C1 segment of cervical spinal cord (tissue), 14 donors: ENCODE results near the gene STK39.
A peak's percentile ranks its signal among the peaks of the same experiment; 100 is the strongest.

Source experiments
- DNase-seq, 14 donors: peaks; one replicate each; lab custom pipeline; 2025; lab: John Stamatoyannopoulos, UW

Gene STK39

DNA sequence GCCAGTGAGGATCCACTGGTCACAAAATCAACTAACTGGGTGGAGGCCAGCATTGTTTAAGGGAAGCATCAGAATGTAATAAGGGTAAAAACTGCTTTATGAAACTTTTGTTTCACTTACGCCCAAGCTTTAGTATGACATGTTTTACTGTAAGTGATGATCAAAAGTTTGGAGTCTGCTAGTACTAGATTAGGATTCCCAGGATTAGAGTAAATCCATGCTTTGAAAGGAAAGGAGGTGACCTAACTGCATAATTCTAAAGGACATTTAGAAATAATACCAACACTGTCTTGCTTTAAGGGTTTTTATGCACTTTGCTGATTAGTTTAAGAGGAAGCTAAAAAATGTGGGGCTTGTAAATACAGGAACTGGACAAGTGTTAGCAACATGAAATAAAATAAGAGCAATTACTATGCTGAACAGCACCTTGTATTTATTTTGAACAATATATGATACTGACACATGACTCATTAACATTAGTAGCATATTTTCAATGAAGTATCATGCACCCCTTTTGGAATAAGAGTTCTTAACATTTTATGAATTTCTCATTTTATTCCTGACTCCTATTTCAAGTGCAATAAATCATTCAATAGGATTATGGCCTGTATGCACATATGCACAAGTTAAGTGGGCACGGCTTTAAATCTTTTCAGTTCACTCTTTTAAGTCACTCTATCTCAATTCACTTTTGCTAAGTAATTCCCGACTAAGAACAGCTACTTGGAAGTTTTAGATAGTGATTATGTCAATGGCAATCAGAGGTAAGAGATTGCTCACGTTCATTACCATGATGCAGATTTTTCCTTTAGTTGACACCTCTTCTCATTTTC lies 62.5 kb downstream of the STK39 start:
- no peak for DNase-seq

GRCh38 chr2:168183308-168183997 lies 63.9 kb downstream of the STK39 start:
- DNase-seq = peak in 3 of 14 donors; percentile 13 to 76 (median 25)

- no peak for DNase-seq
These were observed 64.7 kb downstream of the STK39 start for GRCh38 chr2:168182550-168183249.

DNA sequence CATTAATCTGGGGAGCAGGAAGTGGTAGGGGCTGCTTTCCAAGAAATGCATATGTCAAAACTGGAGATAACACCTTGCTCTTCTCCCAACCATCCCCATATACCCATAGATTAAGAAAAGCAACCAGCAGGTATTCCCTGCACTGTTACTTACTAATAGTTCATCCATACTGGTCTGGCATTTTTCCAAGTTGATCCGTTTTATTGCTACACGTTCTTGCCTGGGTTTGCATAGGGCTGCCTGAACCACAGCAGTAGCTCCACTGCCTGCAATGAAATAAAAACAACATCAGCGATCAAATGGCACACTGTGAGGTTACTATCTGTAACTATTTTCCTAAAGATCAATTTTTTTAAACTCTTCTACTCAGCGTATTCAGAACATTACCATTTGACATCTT lies 65.6 kb downstream of the STK39 start:
- no peak for DNase-seq

DNA sequence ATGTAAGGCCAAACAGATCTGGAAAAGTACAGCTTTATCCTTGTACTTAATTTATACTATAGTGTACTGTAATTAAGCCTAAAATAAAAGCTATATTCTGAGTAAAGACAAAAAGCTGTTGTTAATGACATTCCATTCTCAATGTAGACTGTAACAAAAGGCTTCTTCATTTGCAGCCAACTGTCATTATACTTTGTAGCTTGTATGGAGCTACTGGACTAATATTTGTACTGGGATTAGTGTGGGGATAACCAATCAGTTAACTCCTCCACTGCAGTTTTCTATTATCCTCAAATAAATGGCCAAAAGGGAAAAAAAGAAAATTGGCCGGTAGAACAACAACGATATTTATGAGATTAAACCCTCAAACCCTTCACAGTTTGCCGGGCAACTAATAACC lies 66.5 kb downstream of the STK39 start:
- DNase-seq = no peak

DNA sequence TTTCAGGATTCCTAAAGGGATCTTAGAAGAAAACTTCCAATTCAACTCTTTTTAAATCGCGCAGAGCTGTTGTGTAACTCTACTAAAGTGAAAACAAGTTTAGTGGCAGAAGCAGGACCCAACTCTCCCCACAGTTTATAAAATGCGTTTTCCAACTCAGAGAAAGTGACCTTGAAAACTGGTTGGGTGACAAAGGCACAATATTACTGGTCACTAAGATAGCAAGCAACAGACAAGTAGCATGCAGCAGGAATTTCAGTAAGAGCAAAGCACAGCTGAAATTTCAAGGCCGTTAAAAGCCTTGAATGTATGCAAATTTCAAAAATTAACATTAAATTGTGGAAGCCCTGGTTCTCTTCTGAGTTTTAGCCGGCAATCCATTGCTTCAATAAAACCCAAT lies 66.9 kb downstream of the STK39 start:
- no peak for DNase-seq

DNA sequence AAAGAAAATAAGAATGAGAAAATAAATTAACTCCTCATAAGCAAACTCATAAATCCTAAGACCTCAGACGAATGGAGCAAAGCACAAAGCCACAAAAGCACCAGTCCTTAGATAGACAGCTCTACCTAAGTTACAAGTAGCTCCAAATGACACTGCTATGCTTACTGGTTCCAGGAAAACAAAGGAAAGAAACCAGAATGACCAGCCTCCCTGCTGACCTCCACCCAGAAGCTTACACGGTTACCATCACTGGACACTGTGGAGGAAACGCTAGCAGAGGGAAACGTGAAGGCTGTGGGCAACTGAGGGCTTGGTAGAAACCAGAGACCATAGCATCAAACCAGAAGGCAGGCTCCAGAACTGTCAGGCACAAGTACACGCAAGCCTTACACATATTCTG lies 67.8 kb downstream of the STK39 start:
- DNase-seq = no peak

DNA sequence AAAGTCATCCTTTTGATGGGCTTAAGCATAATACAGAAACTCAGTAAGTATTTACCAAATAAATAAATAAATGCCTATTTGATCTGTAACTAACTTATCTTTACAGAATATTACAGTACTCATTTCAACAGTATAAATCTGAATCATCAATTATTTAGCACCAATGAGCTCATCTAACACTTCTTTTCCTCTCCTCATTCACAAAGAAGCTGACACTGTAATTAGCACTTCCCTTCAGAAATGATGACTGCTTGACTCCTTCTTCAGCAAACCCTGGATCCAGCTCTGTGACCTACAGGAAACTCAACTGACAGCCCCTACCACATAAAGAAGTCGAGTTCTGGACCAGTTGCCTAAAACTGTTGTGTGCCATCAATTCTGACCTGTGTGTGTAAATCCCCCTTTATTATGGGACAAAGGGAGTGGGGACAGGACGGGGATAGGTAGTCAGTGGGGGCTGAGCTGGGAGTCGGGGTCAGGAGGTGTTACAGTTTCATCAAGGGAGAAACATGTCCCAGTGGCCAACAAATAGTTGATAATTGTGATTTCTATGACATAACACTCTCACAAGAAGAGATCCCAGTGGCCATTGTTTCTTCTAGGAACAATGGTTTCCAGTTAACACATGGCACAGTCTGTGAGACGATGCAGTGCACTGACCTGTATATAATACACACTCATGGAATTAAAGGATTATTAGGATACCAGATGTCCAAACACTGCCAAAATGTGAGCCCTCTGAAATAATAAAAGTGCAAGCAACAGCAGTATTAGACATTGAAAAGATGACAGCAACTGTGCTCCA lies 68.7 kb downstream of the STK39 start:
- peak in 2 of 14 donors; percentile 12 to 15 for DNase-seq

- no peak for DNase-seq
These were observed 71.0 kb downstream of the STK39 start for GRCh38 chr2:168176402-168176801.

DNA sequence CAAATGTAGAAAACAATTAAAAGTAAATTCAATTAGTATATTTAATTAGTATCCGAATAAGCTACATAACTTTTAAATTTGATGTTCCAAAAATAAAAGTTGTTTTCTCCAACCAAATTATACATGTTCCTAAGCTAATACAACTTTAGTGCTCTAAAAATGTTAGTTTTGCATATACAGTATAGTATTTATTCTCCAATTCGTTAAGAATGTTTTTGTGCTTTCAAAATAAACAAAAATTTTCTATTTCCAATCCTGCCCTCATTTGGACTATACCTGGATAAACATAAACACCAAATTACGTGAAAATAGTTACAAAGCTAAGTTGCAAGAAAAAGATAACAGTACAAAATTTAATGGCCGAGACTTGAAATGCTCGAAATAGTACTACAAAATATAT lies 71.9 kb downstream of the STK39 start:
- DNase-seq = no peak

DNA sequence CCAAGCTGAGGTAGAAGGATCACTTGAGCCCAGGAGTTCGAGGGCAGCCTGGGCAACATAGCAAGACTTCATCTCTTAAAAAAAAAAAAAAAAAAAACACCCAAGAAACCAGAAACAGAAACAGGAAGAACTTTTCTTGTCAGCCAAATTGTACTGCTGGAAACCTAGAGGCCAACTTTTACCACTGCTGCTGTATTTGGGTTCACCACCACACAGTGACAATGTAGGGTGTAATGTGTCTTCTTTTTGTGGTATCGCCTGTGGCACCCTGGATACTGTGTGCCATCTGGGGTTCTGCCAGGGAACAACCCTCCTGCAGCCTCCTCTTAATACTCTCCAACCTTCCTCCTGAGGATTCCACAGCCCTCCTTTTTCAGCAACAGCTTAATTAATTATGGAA lies 72.6 kb downstream of the STK39 start:
- DNase-seq = no peak

DNA sequence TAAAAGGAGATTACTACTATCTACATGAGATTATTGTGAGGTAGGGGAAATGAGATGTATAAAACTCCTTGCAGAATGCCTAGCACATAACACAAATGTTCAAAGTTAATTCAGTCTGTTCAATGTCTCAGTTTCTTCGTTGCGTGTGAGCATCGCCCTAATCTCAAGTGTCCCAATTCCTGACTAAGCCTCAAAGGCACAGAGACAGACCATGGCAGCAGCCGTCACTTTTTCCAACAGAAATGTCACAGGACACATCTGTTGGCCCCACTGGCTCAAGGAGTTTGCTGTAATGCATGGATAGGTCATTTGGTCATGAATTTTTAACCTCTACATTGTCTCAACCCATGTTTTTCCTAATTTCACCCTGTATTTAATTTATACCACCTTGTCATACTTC lies 75.3 kb downstream of the STK39 start:
- no peak for DNase-seq

- no peak for DNase-seq
These were observed 76.2 kb downstream of the STK39 start for GRCh38 chr2:168171059-168171762.

- DNase-seq = no peak
These were observed 78.2 kb downstream of the STK39 start for GRCh38 chr2:168169097-168169745.

GRCh38 chr2:168167511-168168263 lies 79.7 kb downstream of the STK39 start:
- no peak for DNase-seq

DNA sequence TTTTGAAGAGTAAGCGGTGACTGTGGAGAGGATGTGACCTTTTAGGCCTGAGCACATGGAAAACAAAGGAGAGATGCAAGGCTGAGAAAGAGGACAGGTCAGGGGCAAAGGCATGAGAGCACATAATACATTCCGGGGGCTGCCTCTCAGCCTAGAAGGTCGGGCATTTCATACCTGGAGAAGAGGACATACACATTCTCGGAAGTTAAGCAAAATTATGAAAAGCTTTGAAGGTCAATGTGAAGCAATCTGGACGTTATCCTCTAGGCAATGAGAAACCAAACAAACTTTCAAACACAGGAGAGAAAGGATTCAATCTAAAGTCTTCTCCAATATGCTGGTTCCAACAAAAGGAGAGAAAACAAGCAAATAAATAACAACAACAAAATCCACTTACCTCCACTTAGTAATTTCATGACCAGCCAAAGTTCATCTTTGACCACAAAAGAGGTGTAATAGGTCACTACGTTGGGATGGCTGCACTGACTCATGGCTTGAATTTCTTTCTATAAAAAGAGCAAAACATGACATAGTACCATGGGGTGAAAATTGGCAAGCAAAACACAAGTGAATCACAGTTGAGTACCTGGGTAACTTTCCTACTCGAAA lies 80.4 kb downstream of the STK39 start:
- DNase-seq = no peak

DNA sequence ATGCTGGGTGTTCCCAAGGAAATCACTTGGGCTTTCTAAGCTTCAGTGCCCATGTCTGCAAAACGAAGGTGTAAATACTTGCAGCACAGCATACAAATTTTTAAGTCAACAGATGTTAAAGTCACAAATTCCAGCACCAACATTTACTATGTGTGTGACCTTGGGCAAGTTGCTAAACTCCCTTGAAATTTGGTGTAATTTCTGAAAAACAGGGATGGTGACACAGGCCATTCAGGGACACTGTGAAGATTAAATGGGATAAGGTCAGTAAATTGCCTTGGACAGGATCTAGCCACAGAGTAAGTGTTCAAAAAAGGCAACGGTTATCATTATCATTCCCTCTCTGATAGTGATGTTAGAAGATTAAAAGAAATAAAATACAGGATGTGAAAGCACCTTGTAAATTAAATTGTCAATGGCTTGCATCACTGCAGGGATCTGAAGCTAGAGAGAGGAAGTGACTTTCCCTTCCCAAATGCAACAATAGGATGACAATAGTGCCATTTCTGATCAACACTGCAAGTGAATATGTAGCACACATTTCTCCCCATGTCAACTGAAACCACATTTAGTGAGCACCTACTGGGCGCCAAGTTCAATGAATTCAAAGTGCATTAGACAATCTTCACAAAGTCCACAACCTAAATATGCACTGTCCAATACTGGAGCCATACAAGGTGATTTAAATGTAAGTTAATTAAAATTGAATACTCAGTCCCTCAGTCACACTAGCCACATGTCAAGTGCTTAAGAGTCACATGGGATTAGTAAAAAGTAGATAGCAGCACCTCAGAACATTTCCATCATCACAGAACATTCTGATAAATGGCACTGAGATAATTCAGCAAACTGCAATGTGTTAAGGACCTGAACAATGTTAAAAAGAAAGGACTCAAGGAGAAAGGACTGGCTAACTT lies 81.2 kb downstream of the STK39 start:
- no peak for DNase-seq

DNA sequence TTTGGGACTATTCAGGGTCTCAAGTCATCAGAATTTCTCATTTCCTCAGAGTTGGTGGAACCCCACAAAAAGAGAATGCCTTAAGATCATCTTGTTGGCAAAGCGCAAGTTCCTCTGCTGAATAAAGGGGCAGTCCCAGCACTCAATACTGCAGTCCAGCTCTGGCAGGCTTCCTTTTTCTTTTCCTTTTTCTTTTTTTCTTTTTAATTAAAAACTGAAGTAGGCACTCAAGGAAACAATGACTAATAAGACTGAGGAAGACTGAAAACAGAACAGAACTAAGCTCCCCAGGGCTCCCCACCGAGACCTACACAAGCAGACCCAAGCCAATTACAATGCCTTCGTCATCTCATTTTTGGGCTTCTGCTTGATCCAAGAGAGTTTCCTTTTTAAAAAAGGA lies 82.0 kb downstream of the STK39 start:
- DNase-seq = peak in 1 of 14 donors; percentile 3
